Mesendoderm (in vitro differentiated cells): ENCODE results near the gene TYMP. TPM values are rescaled to one million over a fixed set of nuclear protein-coding genes. Genes with fewer than 3 reads are reported as not detected.
A peak's percentile ranks its signal among the peaks of the same experiment; 100 is the strongest.

Source experiments
- DNase-seq: peaks from one replicate; pipeline ENCODE4 v3.0.0; 2013
- H2AK5ac ChIP-seq: 2 replicates; pipeline ENCODE4 v1.6.1; 2013; ENCODE audit warnings: low read length, inconsistent platforms
- H2BK120ac ChIP-seq: 2 replicates; pipeline ENCODE4 v1.6.1; 2013; ENCODE audit warnings: low read depth, mild to moderate bottlenecking, low read length, moderate library complexity, mixed read lengths
- H2BK15ac ChIP-seq: replicated peaks from 2 replicates; pipeline ENCODE4 v1.6.1; 2013; ENCODE audit warnings: low read depth, mild to moderate bottlenecking, moderate library complexity
- H2BK5ac ChIP-seq: 2 replicates; pipeline ENCODE4 v1.6.1; 2013; ENCODE audit warnings: low read length, inconsistent platforms
- H3K18ac ChIP-seq: 2 replicates; pipeline ENCODE4 v1.6.1; 2013; ENCODE audit warnings: mild to moderate bottlenecking, low read length, mixed read lengths
- H3K23ac ChIP-seq: one replicate; pipeline ENCODE4 v1.6.1; 2013; ENCODE audit warnings: low read length
- H3K27ac ChIP-seq: 2 replicates; pipeline ENCODE4 v1.5.1; 2013; ENCODE audit warnings: low read depth, mild to moderate bottlenecking, inconsistent platforms, low read length, moderate library complexity
- H3K27me3 ChIP-seq: 2 replicates; pipeline ENCODE4 v1.6.1; 2013; ENCODE audit warnings: low read length, control low read depth, mild to moderate bottlenecking, inconsistent platforms; ENCODE audit not compliant: insufficient read depth, poor library complexity
- H3K36me3 ChIP-seq: 2 replicates; pipeline ENCODE4 v1.6.1; 2013; ENCODE audit warnings: low read length, inconsistent platforms; ENCODE audit not compliant: control insufficient read depth, insufficient read depth
- H3K4ac ChIP-seq: one replicate; pipeline ENCODE4 v1.6.1; 2013; ENCODE audit warnings: low read depth, mild to moderate bottlenecking, low read length, moderate library complexity
- H3K4me1 ChIP-seq: 2 replicates; pipeline ENCODE4 v1.6.1; 2013; ENCODE audit warnings: low read depth, low read length, inconsistent platforms; ENCODE audit not compliant: control insufficient read depth
- H3K4me2 ChIP-seq: 2 replicates; pipeline ENCODE4 v1.6.1; 2013; ENCODE audit warnings: low read length
- H3K4me3 ChIP-seq: 2 replicates; pipeline ENCODE4 v1.5.1; 2013; ENCODE audit warnings: mild to moderate bottlenecking, low read length
- H3K56ac ChIP-seq: one replicate; pipeline ENCODE4 v1.6.1; 2013; ENCODE audit warnings: low read length
- H3K79me1 ChIP-seq: 2 replicates; pipeline ENCODE4 v1.6.1; 2013; ENCODE audit warnings: low read length, inconsistent platforms
- H3K79me2 ChIP-seq: 2 replicates; pipeline ENCODE4 v1.6.1; 2013; ENCODE audit warnings: mild to moderate bottlenecking, low read length; ENCODE audit not compliant: control insufficient read depth, insufficient read depth
- H3K9ac ChIP-seq: 2 replicates; pipeline ENCODE4 v1.6.1; 2013; ENCODE audit warnings: low read length, inconsistent platforms
- H4K5ac ChIP-seq: one replicate; pipeline ENCODE4 v1.6.1; 2013; ENCODE audit warnings: low read length
- H4K8ac ChIP-seq: one replicate; pipeline ENCODE4 v1.6.1; 2013; ENCODE audit warnings: low read depth, mild to moderate bottlenecking, control low read depth, low read length, moderate library complexity
- WGBS: extraction: QIAGEN DNeasy Blood & Tissue Kit; methylation state at CpG from one replicate; pipeline ENCODE4 v1.1.7; 2013; ENCODE audit warnings: low lambda C conversion rate, missing lambda C conversion rate; ENCODE audit not compliant: insufficient coverage; ENCODE audit errors: extremely low coverage; 5-methylcytosine and 5-hydroxymethylcytosine counted together
- polyA plus RNA-seq, 2 experiments: library from polyadenylated mRNA; stranded (reverse); fragments of 200-250 nt; gene quantifications; one replicate each; pipeline ENCODE4 v1.2.3, GENCODE V29; 2013

The TYMP gene, protein sequence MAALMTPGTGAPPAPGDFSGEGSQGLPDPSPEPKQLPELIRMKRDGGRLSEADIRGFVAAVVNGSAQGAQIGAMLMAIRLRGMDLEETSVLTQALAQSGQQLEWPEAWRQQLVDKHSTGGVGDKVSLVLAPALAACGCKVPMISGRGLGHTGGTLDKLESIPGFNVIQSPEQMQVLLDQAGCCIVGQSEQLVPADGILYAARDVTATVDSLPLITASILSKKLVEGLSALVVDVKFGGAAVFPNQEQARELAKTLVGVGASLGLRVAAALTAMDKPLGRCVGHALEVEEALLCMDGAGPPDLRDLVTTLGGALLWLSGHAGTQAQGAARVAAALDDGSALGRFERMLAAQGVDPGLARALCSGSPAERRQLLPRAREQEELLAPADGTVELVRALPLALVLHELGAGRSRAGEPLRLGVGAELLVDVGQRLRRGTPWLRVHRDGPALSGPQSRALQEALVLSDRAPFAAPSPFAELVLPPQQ
- polyA plus RNA-seq (2013, experiment 1 of 2) = 0.24 TPM
- 0.28 TPM for polyA plus RNA-seq (2013, experiment 2 of 2)

- H4K8ac ChIP-seq = no peak within 1 kb of the TSS
- no peak within 1 kb of the TSS for H2AK5ac ChIP-seq
- H3K4me3 ChIP-seq = no peak within 1 kb of the TSS
- no peaks in the 10 kb centered on the region for H3K79me1 ChIP-seq
- no peaks in the 10 kb centered on the region for H3K36me3 ChIP-seq
- H3K27me3 ChIP-seq = peaks cover 23% of the 10 kb centered on the region
- no peak for DNase-seq
- H3K4me1 ChIP-seq = peaks cover 3% of the 10 kb centered on the region
- no peak within 1 kb of the TSS for H3K4ac ChIP-seq
- H3K23ac ChIP-seq = no peak within 1 kb of the TSS
- no peak within 1 kb of the TSS for H3K27ac ChIP-seq
- no peak within 1 kb of the TSS for H3K18ac ChIP-seq
- H2BK15ac ChIP-seq = no peak within 1 kb of the TSS
- no peak within 1 kb of the TSS for H2BK120ac ChIP-seq
- H3K4me2 ChIP-seq = peak within 1 kb of the TSS; percentile 6
- H2BK5ac ChIP-seq = no peak within 1 kb of the TSS
- H3K56ac ChIP-seq = peak within 1 kb of the TSS; percentile 50
- no CpG with 5 or more reads among the region's 92 CpGs for WGBS
- no peak within 1 kb of the TSS for H4K5ac ChIP-seq
- H3K9ac ChIP-seq = peak within 1 kb of the TSS; percentile 26
- H3K79me2 ChIP-seq = no peaks in the 10 kb centered on the region
Observed at GRCh38 chr22:50529897-50530579, at the start of gene TYMP. Gene TYMP, minus strand, starts transcription at chr22:50530012. Its CDS starts 303 bp downstream, at chr22:50529709.

- H3K9ac ChIP-seq = no peak overlapping the region
- no peak overlapping the region for H3K4me2 ChIP-seq
- H3K56ac ChIP-seq = no peak overlapping the region
- no peak overlapping the region for H3K4me3 ChIP-seq
- no peak overlapping the region for H2BK5ac ChIP-seq
- peaks cover 9% of the 10 kb centered on the region for H3K36me3 ChIP-seq
- H4K5ac ChIP-seq = no peak overlapping the region
- H3K4me1 ChIP-seq = peaks cover 2% of the 10 kb centered on the region
- no peak overlapping the region for H3K23ac ChIP-seq
- DNase-seq = no peak
- H2AK5ac ChIP-seq = no peak overlapping the region
- no peak overlapping the region for H2BK15ac ChIP-seq
- H3K79me1 ChIP-seq = peaks cover 7% of the 10 kb centered on the region
- no CpG with 5 or more reads among the region's 8 CpGs for WGBS
- no peaks in the 10 kb centered on the region for H3K27me3 ChIP-seq
- H3K27ac ChIP-seq = no peak overlapping the region
- H2BK120ac ChIP-seq = no peak overlapping the region
- H3K18ac ChIP-seq = no peak overlapping the region
- no peak overlapping the region for H4K8ac ChIP-seq
- H3K79me2 ChIP-seq = peaks cover 6% of the 10 kb centered on the region
- no peak overlapping the region for H3K4ac ChIP-seq
Observed at GRCh38 chr22:50578776-50579310, 49.0 kb upstream of the TYMP start.

GRCh38 chr22:50577987-50578775 lies 48.4 kb upstream of the TYMP start, which contains the start of gene CPT1B:
Gene CPT1B, minus strand, starts transcription at chr22:50578427. Its CDS starts 512 bp downstream, at chr22:50577915.
- peaks cover 9% of the 10 kb centered on the region for H3K36me3 ChIP-seq
- WGBS = no CpG with 5 or more reads among the region's 63 CpGs
- H3K27me3 ChIP-seq = no peaks in the 10 kb centered on the region
- H2BK5ac ChIP-seq = no peak within 1 kb of the TSS
- H3K4me1 ChIP-seq = peaks cover 2% of the 10 kb centered on the region
- no peak within 1 kb of the TSS for H3K27ac ChIP-seq
- no peak within 1 kb of the TSS for H3K4me2 ChIP-seq
- peaks cover 7% of the 10 kb centered on the region for H3K79me1 ChIP-seq
- no peak for DNase-seq
- no peak within 1 kb of the TSS for H4K8ac ChIP-seq
- H3K18ac ChIP-seq = no peak within 1 kb of the TSS
- no peak within 1 kb of the TSS for H2BK15ac ChIP-seq
- H4K5ac ChIP-seq = no peak within 1 kb of the TSS
- H3K4me3 ChIP-seq = no peak within 1 kb of the TSS
- H2AK5ac ChIP-seq = no peak within 1 kb of the TSS
- H3K4ac ChIP-seq = no peak within 1 kb of the TSS
- H3K9ac ChIP-seq = no peak within 1 kb of the TSS
- peaks cover 6% of the 10 kb centered on the region for H3K79me2 ChIP-seq
- H2BK120ac ChIP-seq = no peak within 1 kb of the TSS
- H3K23ac ChIP-seq = no peak within 1 kb of the TSS
- H3K56ac ChIP-seq = no peak within 1 kb of the TSS

DNA sequence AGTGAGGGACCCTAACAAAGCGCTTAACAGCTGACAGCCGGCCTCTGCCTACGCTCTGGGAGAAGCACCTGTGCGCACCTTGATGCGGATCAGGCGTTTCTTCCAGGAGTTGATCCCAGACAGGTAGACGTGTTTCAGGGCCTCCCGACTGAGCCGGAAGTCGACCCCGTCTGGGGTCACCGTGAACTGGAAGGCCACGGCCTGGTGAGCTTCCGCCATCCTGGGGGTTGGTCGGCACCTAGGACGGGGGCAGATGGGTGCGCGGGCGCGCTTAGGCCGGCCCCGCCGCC lies 47.8 kb upstream of the TYMP start:
- no peak overlapping the region for H2AK5ac ChIP-seq
- no peaks in the 10 kb centered on the region for H3K27me3 ChIP-seq
- no peak overlapping the region for H3K18ac ChIP-seq
- peaks cover 6% of the 10 kb centered on the region for H3K79me2 ChIP-seq
- H3K56ac ChIP-seq = no peak overlapping the region
- H3K4me1 ChIP-seq = peaks cover 2% of the 10 kb centered on the region
- H3K27ac ChIP-seq = no peak overlapping the region
- H3K36me3 ChIP-seq = peaks cover 9% of the 10 kb centered on the region
- peaks cover 7% of the 10 kb centered on the region for H3K79me1 ChIP-seq
- no peak overlapping the region for H3K4me3 ChIP-seq
- no peak for DNase-seq
- H4K5ac ChIP-seq = no peak overlapping the region
- H2BK120ac ChIP-seq = no peak overlapping the region
- H3K4me2 ChIP-seq = no peak overlapping the region
- no peak overlapping the region for H3K9ac ChIP-seq
- WGBS = no CpG with 5 or more reads among the region's 23 CpGs
- H2BK5ac ChIP-seq = no peak overlapping the region
- no peak overlapping the region for H3K4ac ChIP-seq
- H2BK15ac ChIP-seq = no peak overlapping the region
- H3K23ac ChIP-seq = no peak overlapping the region
- H4K8ac ChIP-seq = no peak overlapping the region

DNA sequence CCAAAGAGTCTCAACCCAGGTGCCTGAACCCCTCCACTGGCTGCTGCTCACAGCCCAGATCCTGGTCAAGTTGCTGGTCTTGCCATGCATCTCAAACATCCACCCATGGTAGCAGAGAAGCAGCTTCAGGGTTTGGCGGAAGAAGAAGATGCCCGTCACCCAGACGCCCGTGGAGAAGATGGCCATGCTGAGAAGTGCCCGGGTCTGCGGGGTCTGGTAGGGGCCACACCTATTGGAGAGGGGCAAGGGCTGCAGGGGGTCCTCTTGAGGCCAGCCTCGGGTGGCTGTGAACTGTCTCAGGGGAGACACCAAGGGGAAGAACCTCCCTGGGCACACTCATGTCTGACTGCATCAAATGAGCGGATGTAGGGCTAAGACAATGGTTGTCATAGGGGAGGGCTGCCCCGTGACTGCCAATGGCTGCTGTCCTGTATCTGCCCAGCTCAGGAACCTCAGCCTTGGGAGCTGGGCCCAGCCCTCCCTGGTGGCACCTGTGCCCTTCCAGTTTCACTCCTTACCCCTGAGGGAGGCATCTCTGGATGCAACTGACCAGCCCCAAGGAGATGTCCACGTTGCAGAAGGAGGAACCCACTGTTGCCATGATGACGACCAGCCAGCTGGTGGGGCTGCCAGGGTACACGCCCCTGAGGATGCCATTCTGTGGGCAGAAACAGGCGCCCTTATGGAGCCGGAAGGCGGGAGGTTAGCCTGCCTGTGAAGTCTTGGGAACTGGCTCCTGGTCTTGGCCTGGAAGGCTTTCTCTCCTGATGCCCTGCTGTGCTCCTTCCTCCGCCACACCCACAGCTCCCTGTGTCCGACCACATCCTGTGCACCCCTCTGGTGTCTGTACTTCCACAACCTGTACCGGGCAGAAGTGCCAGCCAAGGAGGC lies 47.2 kb upstream of the TYMP start:
- WGBS = no CpG with 5 or more reads among the region's 18 CpGs
- Histone ChIP-seq H2BK15ac (no peak overlapping the region), H3K4ac (no peak overlapping the region), H3K9ac (no peak overlapping the region), H2AK5ac (no peak overlapping the region), H3K4me2 (no peak overlapping the region), H3K23ac (no peak overlapping the region), H4K5ac (no peak overlapping the region), H2BK5ac (no peak overlapping the region), H3K79me1 (peaks cover 7% of the 10 kb centered on the region), H2BK120ac (no peak overlapping the region), H3K56ac (no peak overlapping the region), H4K8ac (no peak overlapping the region), H3K27me3 (no peaks in the 10 kb centered on the region), H3K27ac (no peak overlapping the region), H3K18ac (no peak overlapping the region), H3K4me1 (peaks cover 2% of the 10 kb centered on the region), H3K4me3 (no peak overlapping the region), H3K36me3 (peaks cover 10% of the 10 kb centered on the region), H3K79me2 (peaks cover 6% of the 10 kb centered on the region)
- no peak for DNase-seq
